Mesendoderm (in vitro differentiated cells): ENCODE measurements around the gene NRAP.

Experiments used
- DNase-seq: peaks from one replicate; pipeline ENCODE4 v3.0.0; 2013
- H2AK5ac ChIP-seq: 2 replicates; pipeline ENCODE4 v1.6.1; 2013; ENCODE audit warnings: low read length, inconsistent platforms
- H2BK120ac ChIP-seq: 2 replicates; pipeline ENCODE4 v1.6.1; 2013; ENCODE audit warnings: low read depth, mild to moderate bottlenecking, low read length, moderate library complexity, mixed read lengths
- H2BK15ac ChIP-seq: replicated peaks from 2 replicates; pipeline ENCODE4 v1.6.1; 2013; ENCODE audit warnings: low read depth, mild to moderate bottlenecking, moderate library complexity
- H2BK5ac ChIP-seq: 2 replicates; pipeline ENCODE4 v1.6.1; 2013; ENCODE audit warnings: low read length, inconsistent platforms
- H3K18ac ChIP-seq: 2 replicates; pipeline ENCODE4 v1.6.1; 2013; ENCODE audit warnings: mild to moderate bottlenecking, low read length, mixed read lengths
- H3K23ac ChIP-seq: one replicate; pipeline ENCODE4 v1.6.1; 2013; ENCODE audit warnings: low read length
- H3K27ac ChIP-seq: 2 replicates; pipeline ENCODE4 v1.5.1; 2013; ENCODE audit warnings: low read depth, mild to moderate bottlenecking, inconsistent platforms, low read length, moderate library complexity
- H3K27me3 ChIP-seq: 2 replicates; pipeline ENCODE4 v1.6.1; 2013; ENCODE audit warnings: low read length, control low read depth, mild to moderate bottlenecking, inconsistent platforms; ENCODE audit not compliant: insufficient read depth, poor library complexity
- H3K36me3 ChIP-seq: 2 replicates; pipeline ENCODE4 v1.6.1; 2013; ENCODE audit warnings: low read length, inconsistent platforms; ENCODE audit not compliant: control insufficient read depth, insufficient read depth
- H3K4ac ChIP-seq: one replicate; pipeline ENCODE4 v1.6.1; 2013; ENCODE audit warnings: low read depth, mild to moderate bottlenecking, low read length, moderate library complexity
- H3K4me1 ChIP-seq: 2 replicates; pipeline ENCODE4 v1.6.1; 2013; ENCODE audit warnings: low read depth, low read length, inconsistent platforms; ENCODE audit not compliant: control insufficient read depth
- H3K4me2 ChIP-seq: 2 replicates; pipeline ENCODE4 v1.6.1; 2013; ENCODE audit warnings: low read length
- H3K4me3 ChIP-seq: 2 replicates; pipeline ENCODE4 v1.5.1; 2013; ENCODE audit warnings: mild to moderate bottlenecking, low read length
- H3K56ac ChIP-seq: one replicate; pipeline ENCODE4 v1.6.1; 2013; ENCODE audit warnings: low read length
- H3K79me1 ChIP-seq: 2 replicates; pipeline ENCODE4 v1.6.1; 2013; ENCODE audit warnings: low read length, inconsistent platforms
- H3K79me2 ChIP-seq: 2 replicates; pipeline ENCODE4 v1.6.1; 2013; ENCODE audit warnings: mild to moderate bottlenecking, low read length; ENCODE audit not compliant: control insufficient read depth, insufficient read depth
- H3K9ac ChIP-seq: 2 replicates; pipeline ENCODE4 v1.6.1; 2013; ENCODE audit warnings: low read length, inconsistent platforms
- H4K5ac ChIP-seq: one replicate; pipeline ENCODE4 v1.6.1; 2013; ENCODE audit warnings: low read length
- H4K8ac ChIP-seq: one replicate; pipeline ENCODE4 v1.6.1; 2013; ENCODE audit warnings: low read depth, mild to moderate bottlenecking, control low read depth, low read length, moderate library complexity
- WGBS: extraction: QIAGEN DNeasy Blood & Tissue Kit; methylation state at CpG from one replicate; pipeline ENCODE4 v1.1.7; 2013; ENCODE audit warnings: low lambda C conversion rate, missing lambda C conversion rate; ENCODE audit not compliant: insufficient coverage; ENCODE audit errors: extremely low coverage; 5-methylcytosine and 5-hydroxymethylcytosine counted together

Gene NRAP

GRCh38 chr10:113561214-113561613 is 102.6 kb downstream of the NRAP start:
- Histone ChIP-seq H3K36me3 (no peaks in the 10 kb centered on the region), H3K79me1 (no peaks in the 10 kb centered on the region), H2AK5ac (no peak overlapping the region), H3K9ac (no peak overlapping the region), H3K4ac (no peak overlapping the region), H3K4me1 (no peaks in the 10 kb centered on the region), H4K5ac (no peak overlapping the region), H3K23ac (no peak overlapping the region), H2BK15ac (no peak overlapping the region), H3K4me3 (no peak overlapping the region), H3K4me2 (no peak overlapping the region), H4K8ac (no peak overlapping the region), H3K27me3 (peaks cover 3% of the 10 kb centered on the region), H3K79me2 (no peaks in the 10 kb centered on the region), H3K27ac (no peak overlapping the region), H3K18ac (no peak overlapping the region), H2BK120ac (no peak overlapping the region), H2BK5ac (no peak overlapping the region), H3K56ac (no peak overlapping the region)
- no peak for DNase-seq
- no CpG with 5 or more reads among the region's 3 CpGs for WGBS

- no peak overlapping the region for H3K9ac ChIP-seq
- no peaks in the 10 kb centered on the region for H3K36me3 ChIP-seq
- no peak for DNase-seq
- H2BK5ac ChIP-seq: no peak overlapping the region
- H3K79me1 ChIP-seq: no peaks in the 10 kb centered on the region
- peaks cover 3% of the 10 kb centered on the region for H3K27me3 ChIP-seq
- H3K27ac ChIP-seq: no peak overlapping the region
- H4K8ac ChIP-seq: no peak overlapping the region
- no peak overlapping the region for H2AK5ac ChIP-seq
- no peak overlapping the region for H2BK15ac ChIP-seq
- H2BK120ac ChIP-seq: no peak overlapping the region
- H3K4me3 ChIP-seq: no peak overlapping the region
- no peak overlapping the region for H4K5ac ChIP-seq
- no peak overlapping the region for H3K4ac ChIP-seq
- no CpG with 5 or more reads among the region's 5 CpGs for WGBS
- H3K23ac ChIP-seq: no peak overlapping the region
- H3K56ac ChIP-seq: no peak overlapping the region
- no peaks in the 10 kb centered on the region for H3K79me2 ChIP-seq
- no peak overlapping the region for H3K4me2 ChIP-seq
- H3K18ac ChIP-seq: no peak overlapping the region
- H3K4me1 ChIP-seq: no peaks in the 10 kb centered on the region
Measured at GRCh38 chr10:113560071-113560470, 103.8 kb downstream of the NRAP start.

- no peaks in the 10 kb centered on the region for H3K36me3 ChIP-seq
- H3K4me1 ChIP-seq: no peaks in the 10 kb centered on the region
- no peak overlapping the region for H3K27ac ChIP-seq
- H2BK120ac ChIP-seq: no peak overlapping the region
- H3K4me3 ChIP-seq: no peak overlapping the region
- H3K9ac ChIP-seq: no peak overlapping the region
- no peak overlapping the region for H3K4ac ChIP-seq
- no peak overlapping the region for H3K4me2 ChIP-seq
- no peak overlapping the region for H3K23ac ChIP-seq
- no peaks in the 10 kb centered on the region for H3K79me2 ChIP-seq
- no peak overlapping the region for H2AK5ac ChIP-seq
- H4K8ac ChIP-seq: no peak overlapping the region
- DNase-seq: no peak
- H3K56ac ChIP-seq: no peak overlapping the region
- no peaks in the 10 kb centered on the region for H3K79me1 ChIP-seq
- no peak overlapping the region for H2BK15ac ChIP-seq
- H3K18ac ChIP-seq: no peak overlapping the region
- no peak overlapping the region for H4K5ac ChIP-seq
- no peak overlapping the region for H2BK5ac ChIP-seq
- no CpG with 5 or more reads among the region's 9 CpGs for WGBS
- H3K27me3 ChIP-seq: peaks cover 3% of the 10 kb centered on the region
Measured at GRCh38 chr10:113557903-113558321, 105.9 kb downstream of the NRAP start.

GRCh38 chr10:113557424-113557862 is 106.4 kb downstream of the NRAP start:
- H3K27me3 ChIP-seq: peaks cover 3% of the 10 kb centered on the region
- H4K5ac ChIP-seq: no peak overlapping the region
- H4K8ac ChIP-seq: no peak overlapping the region
- no peak overlapping the region for H3K4me3 ChIP-seq
- no peak overlapping the region for H3K56ac ChIP-seq
- H3K79me2 ChIP-seq: no peaks in the 10 kb centered on the region
- no peaks in the 10 kb centered on the region for H3K79me1 ChIP-seq
- H3K4me2 ChIP-seq: no peak overlapping the region
- H3K18ac ChIP-seq: no peak overlapping the region
- DNase-seq: no peak
- H3K27ac ChIP-seq: no peak overlapping the region
- no peak overlapping the region for H2BK120ac ChIP-seq
- H2AK5ac ChIP-seq: no peak overlapping the region
- H3K23ac ChIP-seq: no peak overlapping the region
- H3K36me3 ChIP-seq: no peaks in the 10 kb centered on the region
- H2BK5ac ChIP-seq: no peak overlapping the region
- H3K4me1 ChIP-seq: no peaks in the 10 kb centered on the region
- no peak overlapping the region for H2BK15ac ChIP-seq
- H3K4ac ChIP-seq: no peak overlapping the region
- no peak overlapping the region for H3K9ac ChIP-seq
- WGBS: no CpG with 5 or more reads among the region's 9 CpGs

- Histone ChIP-seq H3K4ac (no peak overlapping the region), H3K9ac (no peak overlapping the region), H3K4me3 (no peak overlapping the region), H3K23ac (no peak overlapping the region), H2AK5ac (no peak overlapping the region), H3K27me3 (peaks cover 2% of the 10 kb centered on the region), H3K27ac (peak overlapping the region; percentile 54), H2BK15ac (no peak overlapping the region), H3K4me1 (no peaks in the 10 kb centered on the region), H4K5ac (no peak overlapping the region), H3K4me2 (no peak overlapping the region), H3K79me2 (no peaks in the 10 kb centered on the region), H3K56ac (no peak overlapping the region), H2BK5ac (peak overlapping the region; percentile 5), H3K79me1 (no peaks in the 10 kb centered on the region), H3K18ac (no peak overlapping the region), H4K8ac (no peak overlapping the region), H3K36me3 (no peaks in the 10 kb centered on the region), H2BK120ac (no peak overlapping the region)
- no CpG with 5 or more reads among the region's 1 CpG for WGBS
- DNase-seq: peak; percentile 83
Measured at GRCh38 chr10:113555751-113556150, 108.1 kb downstream of the NRAP start.

GRCh38 chr10:113555245-113555644 is 108.6 kb downstream of the NRAP start:
- no peak overlapping the region for H4K5ac ChIP-seq
- no CpG with 5 or more reads among the region's 3 CpGs for WGBS
- no peak overlapping the region for H2AK5ac ChIP-seq

More at GRCh38 chr10:113555245-113555644, 108.6 kb downstream of the NRAP start:
- Histone ChIP-seq H3K36me3 (no peaks in the 10 kb centered on the region), H3K79me1 (no peaks in the 10 kb centered on the region), H3K4ac (peak overlapping the region; percentile 22), H3K56ac (no peak overlapping the region), H3K4me1 (no peaks in the 10 kb centered on the region), H3K79me2 (no peaks in the 10 kb centered on the region), H3K9ac (no peak overlapping the region), H2BK5ac (peak overlapping the region; percentile 5), H3K27ac (peak overlapping the region; percentile 54), H3K27me3 (no peaks in the 10 kb centered on the region), H2BK15ac (no peak overlapping the region), H4K8ac (no peak overlapping the region), H3K18ac (no peak overlapping the region), H3K4me3 (no peak overlapping the region), H2BK120ac (no peak overlapping the region), H3K23ac (no peak overlapping the region), H3K4me2 (no peak overlapping the region)
- DNase-seq: no peak
